Hepatocyte (in vitro differentiated cells): ENCODE measurements around the gene OR51V1.
"Not testable (repeated sequence)": the region's sequence is repeated elsewhere in the genome, so short reads cannot be mapped to it uniquely, and the experiment has no call there.

Source experiments
- EZH2 ChIP-seq: fragments of 200-600 bp; sonication (generic); IDR thresholded peaks from 2 replicates; pipeline ENCODE4 v1.6.1; 2016; ENCODE audit warnings: antibody characterized with exemption, mild to moderate bottlenecking, borderline replicate concordance
- EZH2phosphoT487 ChIP-seq: fragments of 200-600 bp; sonication (generic); IDR thresholded peaks from one replicate; pipeline ENCODE4 v1.6.1; 2018; ENCODE audit warnings: antibody characterized with exemption, mild to moderate bottlenecking, low read depth, moderate library complexity; ENCODE audit not compliant: unreplicated experiment, severe bottlenecking
- TF ChIP-seq, protein P1 (sequence below): fragments of 200-600 bp; sonication (generic); IDR thresholded peaks from 2 replicates; pipeline ENCODE4 v1.5.1; 2016; ENCODE audit warnings: antibody characterized with exemption, mild to moderate bottlenecking; ENCODE audit not compliant: poor library complexity

GRCh38 chr11:5165898-5166297 lies 34.6 kb downstream of the OR51V1 start:
- not testable (repeated sequence) for TF ChIP-seq EZH2, EZH2phosphoT487
- TF ChIP-seq, protein P1, sequence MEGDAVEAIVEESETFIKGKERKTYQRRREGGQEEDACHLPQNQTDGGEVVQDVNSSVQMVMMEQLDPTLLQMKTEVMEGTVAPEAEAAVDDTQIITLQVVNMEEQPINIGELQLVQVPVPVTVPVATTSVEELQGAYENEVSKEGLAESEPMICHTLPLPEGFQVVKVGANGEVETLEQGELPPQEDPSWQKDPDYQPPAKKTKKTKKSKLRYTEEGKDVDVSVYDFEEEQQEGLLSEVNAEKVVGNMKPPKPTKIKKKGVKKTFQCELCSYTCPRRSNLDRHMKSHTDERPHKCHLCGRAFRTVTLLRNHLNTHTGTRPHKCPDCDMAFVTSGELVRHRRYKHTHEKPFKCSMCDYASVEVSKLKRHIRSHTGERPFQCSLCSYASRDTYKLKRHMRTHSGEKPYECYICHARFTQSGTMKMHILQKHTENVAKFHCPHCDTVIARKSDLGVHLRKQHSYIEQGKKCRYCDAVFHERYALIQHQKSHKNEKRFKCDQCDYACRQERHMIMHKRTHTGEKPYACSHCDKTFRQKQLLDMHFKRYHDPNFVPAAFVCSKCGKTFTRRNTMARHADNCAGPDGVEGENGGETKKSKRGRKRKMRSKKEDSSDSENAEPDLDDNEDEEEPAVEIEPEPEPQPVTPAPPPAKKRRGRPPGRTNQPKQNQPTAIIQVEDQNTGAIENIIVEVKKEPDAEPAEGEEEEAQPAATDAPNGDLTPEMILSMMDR = not testable (repeated sequence)
